H1 (cell line): ENCODE measurements around the gene BRD3OS.

ENCODE experiments used
- KDM1A ChIP-seq: fragments of 200-600, 300-600 bp; sonication (generic); IDR thresholded peaks from 2 replicates; pipeline ENCODE4 v1.7.1; 2016; ENCODE audit warnings: mild to moderate bottlenecking, low read length, borderline replicate concordance
- KDM4A ChIP-seq: IDR thresholded peaks from one replicate; pipeline ENCODE4 v1.7.1; 2012; ENCODE audit warnings: low read depth, mild to moderate bottlenecking, moderate library complexity, low read length, inconsistent platforms; ENCODE audit not compliant: severe bottlenecking
- MAFK ChIP-seq: IDR thresholded peaks from 2 replicates; pipeline ENCODE4 v1.6.1; 2012; ENCODE audit warnings: low read depth, mild to moderate bottlenecking, improper control_type of control experiment, low read length
- POLR2A ChIP-seq, 2 experiments: IDR thresholded peaks; 1 replicate in 1 of 2; 2 replicates in 1 of 2; pipeline ENCODE4 v1.6.1; 2011; ENCODE audit warnings: low read depth in 2 of 2, low read length in 2 of 2, mild to moderate bottlenecking in 2 of 2; ENCODE audit errors: control extremely low read depth in 1 of 2
- RAD21 ChIP-seq, 2 experiments: IDR thresholded peaks in 1 of 2; conservative IDR thresholded peaks in 1 of 2; 2 replicates each; pipeline ENCODE4 v1.6.1; 2011; ENCODE audit warnings: low read depth in 2 of 2, low read length in 2 of 2, improper control_type of control experiment in 1 of 2, inconsistent platforms in 1 of 2, mild to moderate bottlenecking in 1 of 2, moderate library complexity in 1 of 2
- SIN3A ChIP-seq, 2 experiments: IDR thresholded peaks in 1 of 2; conservative IDR thresholded peaks in 1 of 2; 2 replicates each; pipeline ENCODE4 v1.6.1; 2011 to 2012; ENCODE audit warnings: low read length in 2 of 2, improper control_type of control experiment in 1 of 2, low read depth in 1 of 2, mild to moderate bottlenecking in 1 of 2
- SIX5 ChIP-seq: IDR thresholded peaks from 2 replicates; pipeline ENCODE4 v1.6.1; 2011; ENCODE audit warnings: mild to moderate bottlenecking, low read depth, low read length
- TF ChIP-seq, protein P1 (sequence below), 3 experiments: IDR thresholded peaks; 1 replicate in 2 of 3; 2 replicates in 1 of 3; pipeline versions ENCODE4 v1.5.1 to v1.6.1; 2011; ENCODE audit warnings: low read length in 3 of 3, mild to moderate bottlenecking in 3 of 3, inconsistent platforms in 2 of 3, low read depth in 1 of 3, moderate library complexity in 1 of 3; ENCODE audit not compliant: insufficient read depth in 1 of 3; ENCODE audit errors: control extremely low read depth in 1 of 3

DNA sequence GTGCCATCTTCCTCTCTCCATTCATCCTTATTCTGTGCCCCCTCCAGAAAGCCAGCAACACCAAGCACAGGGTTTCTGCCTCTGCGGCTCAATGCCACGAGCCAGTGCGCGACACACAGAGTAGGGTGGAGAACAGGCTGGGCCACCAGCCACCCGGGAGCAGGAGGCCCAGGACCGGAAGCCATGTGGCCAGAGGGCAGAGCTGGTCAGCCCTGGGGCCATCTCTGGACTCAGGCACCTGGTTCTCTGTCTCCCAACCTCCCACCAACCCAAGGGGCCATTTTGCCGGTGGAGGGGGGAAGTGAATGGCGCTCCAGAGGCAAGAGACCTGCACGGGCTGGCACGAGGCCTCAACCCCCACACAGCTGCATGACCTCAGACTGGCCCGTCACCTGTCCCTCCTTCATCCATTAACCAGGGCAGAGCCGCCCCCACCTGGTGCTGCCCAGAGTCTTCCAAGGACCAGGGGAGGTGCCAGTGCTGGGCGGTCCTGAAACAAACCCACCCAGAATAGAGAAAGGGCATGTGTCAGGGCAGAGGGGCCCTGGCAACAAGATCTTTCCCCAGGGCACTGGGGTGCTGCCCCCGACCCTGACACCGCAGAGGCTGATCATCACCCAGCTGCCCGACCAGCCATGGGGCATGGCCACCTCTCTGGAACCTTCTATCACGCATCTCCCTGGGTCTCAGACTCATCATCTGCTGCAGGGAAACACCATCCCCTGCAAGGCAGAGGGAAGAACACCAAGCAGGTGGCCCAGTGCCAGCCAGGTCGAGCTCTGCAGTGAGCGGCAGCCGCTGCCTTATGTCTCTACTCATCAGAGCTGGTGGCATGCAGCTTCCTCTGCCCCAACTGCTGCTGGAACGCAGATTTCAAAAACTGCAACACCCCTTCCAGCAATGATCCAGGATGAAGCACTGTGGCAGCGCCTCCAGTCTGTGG, 45.1 kb upstream of the BRD3OS start:
- TF ChIP-seq, protein P1, sequence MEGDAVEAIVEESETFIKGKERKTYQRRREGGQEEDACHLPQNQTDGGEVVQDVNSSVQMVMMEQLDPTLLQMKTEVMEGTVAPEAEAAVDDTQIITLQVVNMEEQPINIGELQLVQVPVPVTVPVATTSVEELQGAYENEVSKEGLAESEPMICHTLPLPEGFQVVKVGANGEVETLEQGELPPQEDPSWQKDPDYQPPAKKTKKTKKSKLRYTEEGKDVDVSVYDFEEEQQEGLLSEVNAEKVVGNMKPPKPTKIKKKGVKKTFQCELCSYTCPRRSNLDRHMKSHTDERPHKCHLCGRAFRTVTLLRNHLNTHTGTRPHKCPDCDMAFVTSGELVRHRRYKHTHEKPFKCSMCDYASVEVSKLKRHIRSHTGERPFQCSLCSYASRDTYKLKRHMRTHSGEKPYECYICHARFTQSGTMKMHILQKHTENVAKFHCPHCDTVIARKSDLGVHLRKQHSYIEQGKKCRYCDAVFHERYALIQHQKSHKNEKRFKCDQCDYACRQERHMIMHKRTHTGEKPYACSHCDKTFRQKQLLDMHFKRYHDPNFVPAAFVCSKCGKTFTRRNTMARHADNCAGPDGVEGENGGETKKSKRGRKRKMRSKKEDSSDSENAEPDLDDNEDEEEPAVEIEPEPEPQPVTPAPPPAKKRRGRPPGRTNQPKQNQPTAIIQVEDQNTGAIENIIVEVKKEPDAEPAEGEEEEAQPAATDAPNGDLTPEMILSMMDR (IDR thresholded peaks at IDR 0.05; ENCODE audit: control extremely low read depth in 1 of 3, insufficient read depth in 1 of 3, low read depth in 1 of 3, low read length in 3 of 3) = no peak
- TF ChIP-seq POLR2A (IDR thresholded peaks at IDR 0.05; ENCODE audit: control extremely low read depth in 1 of 2, low read depth in 2 of 2, low read length in 2 of 2) (no peak), SIX5 (no peak), SIN3A (conservative IDR thresholded peaks at IDR 0.05 in 1 of 2, IDR thresholded peaks at IDR 0.05 in 1 of 2; ENCODE audit: low read depth in 1 of 2, low read length in 2 of 2) (no peak), KDM1A (no peak), MAFK (no peak), KDM4A (no peak), RAD21 (IDR thresholded peaks at IDR 0.05 in 1 of 2, conservative IDR thresholded peaks at IDR 0.05 in 1 of 2; ENCODE audit: low read depth in 2 of 2, low read length in 2 of 2) (no peak)
